ENCODE results near the gene NOTO. TPM values are rescaled to one million over a fixed set of nuclear protein-coding genes. Genes with fewer than 3 reads are reported as not detected.

Gene NOTO
- total and polyA plus RNA-seq, 2 of the 8 experiments (the other 6 are each of a cell fraction or from before 2014, with no cell fraction given) = 0.33 to 0.54 TPM

DNA sequence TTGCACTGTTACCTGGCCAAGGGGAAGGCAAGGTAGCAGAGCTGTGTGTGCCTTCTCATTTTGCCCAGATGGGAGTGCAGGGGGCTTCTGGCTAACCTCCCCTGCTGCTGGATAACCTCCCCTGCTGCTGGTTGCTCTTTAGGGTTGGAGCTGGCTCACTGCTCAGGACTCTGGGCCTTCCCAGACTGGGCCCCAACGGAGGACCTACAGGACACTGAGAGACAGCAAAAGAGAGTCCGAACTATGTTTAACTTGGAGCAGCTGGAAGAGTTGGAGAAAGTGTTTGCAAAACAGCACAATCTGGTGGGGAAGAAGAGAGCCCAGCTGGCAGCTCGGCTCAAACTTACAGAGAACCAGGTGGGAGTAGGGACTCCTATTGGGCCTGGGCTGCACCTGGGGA, 5.9 kb downstream of the NOTO start:
- H4K20me1 ChIP-seq (replicated peaks in 1 of 2; ENCODE audit: control insufficient read depth in 1 of 2, insufficient read depth in 2 of 2, low read length in 2 of 2) = no peaks in the 10 kb centered on the region
- no peak overlapping the region for H3K9ac ChIP-seq (replicated peaks in 1 of 4; ENCODE audit: extremely low read depth in 1 of 4, low read depth in 3 of 4, low read length in 3 of 4)
- TF ChIP-seq RBBP5 (IDR thresholded peaks at IDR 0.05; ENCODE audit: borderline replicate concordance, low read depth, low read length) (no peak), KDM5A (IDR thresholded peaks at IDR 0.05; ENCODE audit: low read length) (no peak), TEAD4 (IDR thresholded peaks at IDR 0.05; ENCODE audit: low read depth, low read length) (no peak), HDAC6 (IDR thresholded peaks at IDR 0.05; ENCODE audit: low read depth, low read length) (no peak), RAD21 (IDR thresholded peaks at IDR 0.05 in 1 of 2, conservative IDR thresholded peaks at IDR 0.05 in 1 of 2; ENCODE audit: low read depth in 2 of 2, low read length in 2 of 2) (no peak), CBX8 (IDR thresholded peaks at IDR 0.05; ENCODE audit: borderline replicate concordance, low read depth, low read length) (no peak), ZNF274 (IDR thresholded peaks at IDR 0.05; ENCODE audit: borderline replicate concordance, extremely low read depth, low read length) (no peak), SUZ12 (IDR thresholded peaks at IDR 0.05; ENCODE audit: low read length) (no peak), SAP30 (IDR thresholded peaks at IDR 0.05; ENCODE audit: insufficient read depth, insufficient replicate concordance, low read length) (no peak), NANOG (IDR thresholded peaks at IDR 0.05; ENCODE audit: insufficient read depth, low read depth, low read length, poor library complexity, severe bottlenecking) (no peak), BRCA1 (IDR thresholded peaks at IDR 0.05; ENCODE audit: low read depth, low read length) (no peak), GABPA (IDR thresholded peaks at IDR 0.05; ENCODE audit: borderline replicate concordance, insufficient read depth, low read length) (no peak)
- no peak overlapping the region for H2BK20ac ChIP-seq (ENCODE audit: low read length)
- H3K4me3 ChIP-seq (ENCODE audit: extremely low read depth in 1 of 4, insufficient read depth in 2 of 4, low read depth in 3 of 4, low read length in 4 of 4) = no peak overlapping the region
- H3K36me3 ChIP-seq (ENCODE audit: control insufficient read depth in 2 of 4, insufficient read depth in 4 of 4, low read length in 3 of 4) = no peaks in the 10 kb centered on the region
- no peaks in the 10 kb centered on the region for H3K79me1 ChIP-seq (ENCODE audit: low read depth, low read length)
- no peak overlapping the region for H3K14ac ChIP-seq (ENCODE audit: insufficient read length)
- H2AFZ ChIP-seq (ENCODE audit: low read length) = no peak overlapping the region
- H2BK15ac ChIP-seq (ENCODE audit: low read length) = no peak overlapping the region
- FAIRE-seq (no peak), DNase-seq (ENCODE audit: low read depth in 1 of 2, low spot score in 2 of 2) (no peak)
- ChIA-PET CTCF (ENCODE audit: partially characterized antibody) (interaction anchor here (1.0 to 8.4 kb wide), 4 partner anchors 32 to 216 kb away, joined by 3 to 92 read pairs (median 3); no protein-coding TSS in a partner anchor), POLR2A (ENCODE audit: partially characterized antibody) (interaction anchor here (1.3 to 6.2 kb wide), 2 partner anchors 25 to 31 kb away, joined by 4 to 39 read pairs; partner anchors contain the start of genes CCT7 and PRADC1)
- H3K23me2 ChIP-seq (ENCODE audit: low read depth, low read length) = no peaks in the 10 kb centered on the region
- no peak overlapping the region for H4K8ac ChIP-seq (ENCODE audit: extremely low read depth, insufficient read depth, low read length)
- WGBS, 2 experiments (ENCODE audit: extremely low coverage in 1 of 2, insufficient coverage in 1 of 2, insufficient read length in 1 of 2, insufficient replicate concordance in 2 of 2, low coverage in 1 of 2, low lambda C conversion rate in 2 of 2, missing lambda C conversion rate in 1 of 2) = 86% methylated on average over 3 of the region's 3 CpGs; no CpG with 5 or more reads in 1 of the 2 experiments
- no peak overlapping the region for H3K27ac ChIP-seq (ENCODE audit: low read depth, low read length)
- H3K4ac ChIP-seq (replicated peaks; ENCODE audit: insufficient read length, low read depth, low read length) = no peak overlapping the region
- no peak overlapping the region for H2BK120ac ChIP-seq (replicated peaks; ENCODE audit: low read depth, low read length)
- no peak overlapping the region for H3K4me2 ChIP-seq (ENCODE audit: insufficient read depth in 1 of 2, low read depth in 2 of 2, low read length in 2 of 2)
- H3K23ac ChIP-seq (ENCODE audit: insufficient read length) = no peak overlapping the region
- no peak overlapping the region for H2BK5ac ChIP-seq (ENCODE audit: low read depth, low read length)
- H2AK5ac ChIP-seq (ENCODE audit: low read depth, low read length) = no peak overlapping the region
- no peaks in the 10 kb centered on the region for H3K9me3 ChIP-seq (ENCODE audit: insufficient read depth in 2 of 2, low read depth in 1 of 2, low read length in 1 of 2)
- H3K27me3 ChIP-seq (replicated peaks in 1 of 4; ENCODE audit: control insufficient read depth in 3 of 4, extremely low read depth in 1 of 4, insufficient read depth in 3 of 4, low read length in 3 of 4) = peaks cover 7 to 16% (median 11%) of the 10 kb centered on the region in 4 experiments
- H4K5ac ChIP-seq (ENCODE audit: insufficient read length, low read depth, low read length) = no peak overlapping the region
- no peaks in the 10 kb centered on the region for H3K79me2 ChIP-seq (ENCODE audit: control insufficient read depth in 1 of 2, insufficient read depth in 2 of 2, low read length in 2 of 2)
- H2BK12ac ChIP-seq (ENCODE audit: low read depth, low read length) = no peak overlapping the region
- no peak overlapping the region for H4K91ac ChIP-seq (replicated peaks; ENCODE audit: insufficient read length, low read length)
- no peak overlapping the region for H3K18ac ChIP-seq (ENCODE audit: extremely low read depth, low read length)
- no peak overlapping the region for H3K56ac ChIP-seq (replicated peaks; ENCODE audit: insufficient read length, low read depth, low read length)
- H3K4me1 ChIP-seq (replicated peaks in 1 of 4; ENCODE audit: control insufficient read depth in 3 of 4, insufficient read depth in 4 of 4, low read length in 3 of 4) = peaks cover 0 to 3% (median under 1%) of the 10 kb centered on the region in 4 experiments; a peak in 2 of 7 replicates

Data from H1 (cell line).